Stimulated activated CD4-positive, alpha-beta T cell treated with anti-CD3 and anti-CD28 coated beads, Interleukin-4, amount 100 ng/mL, for 48 hours (primary cell): Measurements from ENCODE around the gene ATG9B.

Experiments
- DNase-seq, 2 donors: peaks; one replicate each; pipeline ENCODE4 v3.0.0-alpha.2; 2020; ENCODE audit warnings: low read depth in 2 of 2

Gene ATG9B

GRCh38 chr7:150966002-150966401, 58.3 kb downstream of the ATG9B start:
- no peak for DNase-seq

DNA sequence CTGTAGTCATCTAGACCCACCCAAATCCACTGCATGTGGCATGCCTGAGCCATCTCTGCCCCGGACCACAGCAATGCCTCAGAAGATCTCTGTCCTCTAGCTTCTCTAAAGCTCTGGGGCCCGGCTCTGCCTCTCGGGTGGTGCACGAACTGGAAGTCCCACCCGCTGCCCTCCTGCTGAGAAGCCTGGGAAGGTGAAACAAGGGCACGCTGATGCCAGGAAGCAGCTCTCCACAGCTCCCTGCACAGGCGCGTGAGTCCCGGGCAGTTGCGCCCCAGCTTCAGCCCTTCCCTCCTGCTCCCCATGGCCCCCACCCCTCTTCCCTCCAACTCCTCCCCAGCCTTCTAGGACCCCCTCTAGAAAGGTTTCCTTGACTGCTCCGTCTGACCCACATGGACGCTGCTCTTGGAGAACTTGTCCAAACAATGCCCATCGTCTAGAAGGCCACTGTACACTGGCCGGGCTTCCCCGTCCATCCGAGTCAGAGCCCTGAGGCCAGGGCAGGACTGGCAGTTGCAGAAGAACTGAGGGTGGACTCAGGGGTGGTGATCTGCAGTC, 58.9 kb downstream of the ATG9B start:
- no peak for DNase-seq
